PC-3 (cell line): ENCODE measurements around the gene IL1R1. TPM values are rescaled to one million over a fixed set of nuclear protein-coding genes. Genes with fewer than 3 reads are reported as not detected.
A peak's percentile ranks its signal among the peaks of the same experiment; 100 is the strongest.

ENCODE experiments used
- ATAC-seq: fragments of 200-7000 bp; cut with Tn5 transposase; 2 replicates; pipeline ENCODE4 v1.9.1; 2020; ENCODE audit warnings: mild to moderate bottlenecking, moderate library complexity
- Bru-seq: library from RNA; stranded (reverse); fragments of 400-500 nt; gene quantifications from one replicate; lab custom pipeline; 2021; lab: Mats Ljungman, UMichigan
- BruChase-seq, 2 experiments: library from RNA; stranded (reverse); fragments of 400-500 nt; gene quantifications; one replicate each; lab custom pipeline; 2021; lab: Mats Ljungman, UMichigan
- BruUV-seq: library from RNA; stranded (reverse); fragments of 400-500 nt; replicated peaks from 2 replicates; lab custom pipeline; 2021; lab: Mats Ljungman, UMichigan
- CTCF ChIA-PET: fragments of 300-600 bp; sonication (Branson Sonifier 250); formaldehyde crosslinking; loops from one replicate; lab custom pipeline; 2022; ENCODE audit warnings: antibody characterized with exemption; lab: Charles Lee
- POLR2A ChIA-PET: fragments of 300-600 bp; sonication (Branson Sonifier 250); formaldehyde crosslinking; loops from one replicate; lab custom pipeline; 2022; ENCODE audit warnings: antibody characterized with exemption; ENCODE audit not compliant: unreplicated experiment; lab: Charles Lee
- DNase-seq: peaks from one replicate; pipeline ENCODE4 v3.0.0-alpha.2; 2015
- H2AFZ ChIP-seq: fragments of 300-600 bp; sonication (generic); 2 replicates; pipeline ENCODE4 v1.6.0; 2016; ENCODE audit warnings: antibody characterized with exemption, low read length
- H3F3A ChIP-seq: fragments of 300-600 bp; sonication (generic); one replicate; pipeline ENCODE4 v1.6.0; 2017; ENCODE audit warnings: antibody characterized with exemption, low read length, control low read depth, mild to moderate bottlenecking; ENCODE audit not compliant: unreplicated experiment
- H3K27ac ChIP-seq: fragments of 300-600 bp; sonication (generic); 2 replicates; pipeline ENCODE4 v1.5.1; 2016; ENCODE audit warnings: mild to moderate bottlenecking, low read length
- H3K27me3 ChIP-seq: fragments of 300-600 bp; sonication (generic); 2 replicates; pipeline ENCODE4 v1.6.1; 2016; ENCODE audit warnings: low read length, mixed read lengths
- H3K36me3 ChIP-seq: fragments of 300-600 bp; sonication (generic); 2 replicates; pipeline ENCODE4 v1.6.1; 2016; ENCODE audit warnings: low read depth, mixed run types, low read length, mixed read lengths
- H3K4me1 ChIP-seq: fragments of 300-600 bp; sonication (generic); 2 replicates; pipeline ENCODE4 v1.5.1; 2016; ENCODE audit warnings: low read length; ENCODE audit not compliant: insufficient read depth
- H3K4me2 ChIP-seq: fragments of 300-600 bp; sonication (generic); 2 replicates; pipeline ENCODE4 v1.6.0; 2016; ENCODE audit warnings: low read length
- H3K4me3 ChIP-seq: fragments of 300-600 bp; sonication (generic); 2 replicates; pipeline ENCODE4 v1.5.1; 2016; ENCODE audit warnings: mild to moderate bottlenecking, low read length, mixed read lengths
- H3K79me2 ChIP-seq: fragments of 300-600 bp; sonication (generic); 2 replicates; pipeline ENCODE4 v1.6.1; 2017; ENCODE audit warnings: low read length, mixed read lengths
- H3K9ac ChIP-seq: fragments of 300-600 bp; sonication (generic); 2 replicates; pipeline ENCODE4 v1.6.0; 2016; ENCODE audit warnings: mild to moderate bottlenecking, low read length
- H3K9me2 ChIP-seq: fragments of 300-600 bp; sonication (generic); replicated peaks from 2 replicates; pipeline ENCODE4 v1.6.1; 2016; ENCODE audit warnings: mixed run types, low read length, mixed read lengths
- H3K9me3 ChIP-seq: fragments of 300-600 bp; sonication (generic); 2 replicates; pipeline ENCODE4 v1.6.1; 2016; ENCODE audit warnings: low read length, mixed read lengths
- H4K20me1 ChIP-seq: fragments of 300-600 bp; sonication (generic); 2 replicates; pipeline ENCODE4 v1.6.1; 2016; ENCODE audit warnings: low read length, mixed read lengths
- EZH2 ChIP-seq: fragments of 300-600 bp; sonication (generic); IDR thresholded peaks from one replicate; pipeline ENCODE4 v1.6.1; 2017; ENCODE audit warnings: antibody characterized with exemption, mild to moderate bottlenecking, low read length; ENCODE audit not compliant: unreplicated experiment
- EZH2phosphoT487 ChIP-seq: fragments of 300-600 bp; sonication (generic); IDR thresholded peaks from 2 replicates; pipeline ENCODE4 v1.6.1; 2018; ENCODE audit warnings: mild to moderate bottlenecking, antibody characterized with exemption, low read length, borderline replicate concordance
- intact Hi-C: fragments of 100-400 bp; cut with micrococcal nuclease; formaldehyde crosslinking; loops from 2 replicates; pipeline ENCODE4 v1.9.0; 2023
- long read RNA-seq: library from polyadenylated mRNA; unstranded; transcript quantifications from one replicate; pipeline ENCODE4 v2.0.0, GENCODE V29; 2021; ENCODE audit not compliant: unreplicated experiment
- total RNA-seq: library from RNA; depleted of rRNA; stranded (reverse); fragments of >200 nt; gene quantifications from 2 replicates; pipeline ENCODE4 v1.2.3, GENCODE V29; 2014; rRNA removed
- TF ChIP-seq, protein P1 (sequence below): fragments of 300-600 bp; sonication (generic); conservative IDR thresholded peaks from 2 replicates; pipeline ENCODE4 v1.5.1; 2017; ENCODE audit warnings: antibody characterized with exemption, low read depth, mild to moderate bottlenecking, low read length

Gene IL1R1, protein sequence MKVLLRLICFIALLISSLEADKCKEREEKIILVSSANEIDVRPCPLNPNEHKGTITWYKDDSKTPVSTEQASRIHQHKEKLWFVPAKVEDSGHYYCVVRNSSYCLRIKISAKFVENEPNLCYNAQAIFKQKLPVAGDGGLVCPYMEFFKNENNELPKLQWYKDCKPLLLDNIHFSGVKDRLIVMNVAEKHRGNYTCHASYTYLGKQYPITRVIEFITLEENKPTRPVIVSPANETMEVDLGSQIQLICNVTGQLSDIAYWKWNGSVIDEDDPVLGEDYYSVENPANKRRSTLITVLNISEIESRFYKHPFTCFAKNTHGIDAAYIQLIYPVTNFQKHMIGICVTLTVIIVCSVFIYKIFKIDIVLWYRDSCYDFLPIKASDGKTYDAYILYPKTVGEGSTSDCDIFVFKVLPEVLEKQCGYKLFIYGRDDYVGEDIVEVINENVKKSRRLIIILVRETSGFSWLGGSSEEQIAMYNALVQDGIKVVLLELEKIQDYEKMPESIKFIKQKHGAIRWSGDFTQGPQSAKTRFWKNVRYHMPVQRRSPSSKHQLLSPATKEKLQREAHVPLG
- 0.40 and 0.69 TPM in 2 replicates for total RNA-seq
- Bru-seq, nascent RNA = percentile 26 among the genes with signal in this experiment
- percentile 27 among the genes with signal in this experiment for BruChase-seq, experiment 1, labeled RNA remaining after a 6-hour chase
- BruChase-seq, experiment 2, labeled RNA remaining after a 2-hour chase = percentile 26 among the genes with signal in this experiment
- long read RNA-seq, full-length matches to known transcripts = 1 of 1 reads
- long read RNA-seq, partial matches to known transcripts = 0 of 1 reads
- long read RNA-seq, other reads (novel, unspliced or antisense) = 0 of 1 reads

DNA sequence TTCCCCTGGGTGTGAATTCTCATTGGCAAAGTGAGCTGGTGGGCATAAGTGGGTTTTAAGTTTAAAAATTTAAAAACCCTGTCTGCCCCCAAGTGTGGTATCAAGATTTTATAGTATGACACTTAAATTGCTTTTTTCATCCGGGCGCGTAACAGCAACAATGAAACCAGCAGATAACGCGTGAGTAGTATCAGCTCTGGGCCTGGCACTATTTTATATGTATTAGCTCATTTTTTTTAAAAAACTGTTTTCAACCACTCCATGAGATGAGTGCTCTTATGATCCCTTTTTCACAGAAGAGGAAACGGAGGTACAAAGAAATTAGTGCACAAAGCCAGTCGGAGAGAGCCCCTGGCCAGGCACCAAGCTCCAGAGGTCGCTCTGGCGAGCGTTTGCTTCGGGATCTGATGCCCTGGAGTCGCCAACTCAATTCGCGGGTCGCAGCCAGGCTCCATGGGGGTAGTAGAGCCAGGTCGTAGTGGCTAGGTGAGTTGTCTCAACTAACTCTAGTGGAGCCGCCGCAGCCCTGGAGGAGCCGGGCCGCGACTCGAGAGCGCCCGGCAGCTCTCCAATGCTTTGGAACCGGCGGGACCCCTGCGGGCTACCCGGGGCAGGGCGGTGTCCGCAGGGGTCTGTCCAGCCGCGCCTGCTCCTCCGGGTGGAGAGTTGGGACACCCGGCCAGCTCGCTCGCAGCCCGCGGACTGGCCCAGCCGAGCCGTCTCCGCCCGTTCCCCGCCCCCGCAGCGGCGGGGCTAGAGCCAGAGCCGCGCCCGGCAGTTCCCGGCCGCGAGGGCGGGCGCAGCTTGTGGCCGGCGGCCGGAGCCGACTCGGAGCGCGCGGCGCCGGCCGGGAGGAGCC lies at the start of gene IL1R1:
Gene IL1R1, plus strand, starts transcription at position 777 of the 859 bp plus-strand sequence. CDS start 14,979 bp downstream, outside the sequence.
- Histone ChIP-seq H3K9ac (peak within 1 kb of the TSS; percentile 63), H3K9me3 (no peaks in the 10 kb centered on the region), H3K4me2 (peak within 1 kb of the TSS; percentile 97), H3K4me3 (peak within 1 kb of the TSS; percentile 84), H3F3A (no peaks in the 10 kb centered on the region), H3K4me1 (peaks cover 8% of the 10 kb centered on the region; the same call in 1 of the 2 replicates), H2AFZ (peak within 1 kb of the TSS; percentile 99), H3K27me3 (no peaks in the 10 kb centered on the region), H3K36me3 (no peaks in the 10 kb centered on the region), H4K20me1 (no peaks in the 10 kb centered on the region), H3K9me2 (no peaks in the 10 kb centered on the region), H3K27ac (no peak within 1 kb of the TSS), H3K79me2 (no peaks in the 10 kb centered on the region)
- ATAC-seq (peak; percentile 98), DNase-seq (peak; percentile 80)
- POLR2A ChIA-PET = interaction anchor here (0.6 to 0.7 kb wide), 3 partner anchors 60 to 108 kb away, joined by 4 to 10 read pairs (median 4); no protein-coding TSS in a partner anchor
- CTCF ChIA-PET = interaction anchor here (0.9 kb wide), 1 partner anchor 99 kb away, joined by 3 read pairs; no protein-coding TSS in a partner anchor
- TF ChIP-seq EZH2 = no peak
- TF ChIP-seq EZH2phosphoT487 = no peak
- TF ChIP-seq, protein P1, sequence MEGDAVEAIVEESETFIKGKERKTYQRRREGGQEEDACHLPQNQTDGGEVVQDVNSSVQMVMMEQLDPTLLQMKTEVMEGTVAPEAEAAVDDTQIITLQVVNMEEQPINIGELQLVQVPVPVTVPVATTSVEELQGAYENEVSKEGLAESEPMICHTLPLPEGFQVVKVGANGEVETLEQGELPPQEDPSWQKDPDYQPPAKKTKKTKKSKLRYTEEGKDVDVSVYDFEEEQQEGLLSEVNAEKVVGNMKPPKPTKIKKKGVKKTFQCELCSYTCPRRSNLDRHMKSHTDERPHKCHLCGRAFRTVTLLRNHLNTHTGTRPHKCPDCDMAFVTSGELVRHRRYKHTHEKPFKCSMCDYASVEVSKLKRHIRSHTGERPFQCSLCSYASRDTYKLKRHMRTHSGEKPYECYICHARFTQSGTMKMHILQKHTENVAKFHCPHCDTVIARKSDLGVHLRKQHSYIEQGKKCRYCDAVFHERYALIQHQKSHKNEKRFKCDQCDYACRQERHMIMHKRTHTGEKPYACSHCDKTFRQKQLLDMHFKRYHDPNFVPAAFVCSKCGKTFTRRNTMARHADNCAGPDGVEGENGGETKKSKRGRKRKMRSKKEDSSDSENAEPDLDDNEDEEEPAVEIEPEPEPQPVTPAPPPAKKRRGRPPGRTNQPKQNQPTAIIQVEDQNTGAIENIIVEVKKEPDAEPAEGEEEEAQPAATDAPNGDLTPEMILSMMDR = no peak
- intact Hi-C loops = no loop called here
- no TSS peak for BruUV-seq

DNA sequence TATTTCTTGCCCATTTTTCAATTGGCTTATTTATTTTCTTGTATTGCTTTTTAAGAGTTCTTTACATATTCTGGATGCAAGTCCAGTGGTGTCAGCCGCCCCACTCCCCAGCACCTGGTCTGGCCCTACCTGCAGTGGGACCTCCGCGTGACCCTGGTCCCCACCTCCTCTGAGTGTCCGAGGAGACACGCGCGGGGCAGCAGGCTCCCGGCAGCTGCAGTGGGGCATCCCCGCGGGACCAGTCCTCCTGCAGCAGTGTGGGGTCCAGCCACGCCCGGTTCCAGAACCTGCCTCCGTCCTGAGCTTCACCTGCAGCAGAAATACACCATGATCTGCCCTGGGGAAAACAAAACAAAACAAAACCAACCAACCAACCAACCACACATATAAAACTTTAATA lies 48.9 kb upstream of the IL1R1 start:
- no peak overlapping the region for H3K9ac ChIP-seq
- no peak overlapping the region for H3K27ac ChIP-seq
- H3K79me2 ChIP-seq = no peaks in the 10 kb centered on the region
- ATAC-seq (no peak), DNase-seq (no peak)
- H3K4me3 ChIP-seq = no peak overlapping the region
- no peaks in the 10 kb centered on the region for H3F3A ChIP-seq
- POLR2A ChIA-PET = no interaction called here
- no peak overlapping the region for H3K4me2 ChIP-seq
- no peaks in the 10 kb centered on the region for H4K20me1 ChIP-seq
- H3K9me2 ChIP-seq = no peaks in the 10 kb centered on the region
- no peaks in the 10 kb centered on the region for H3K9me3 ChIP-seq
- no TSS peak for BruUV-seq
- H3K4me1 ChIP-seq = peaks cover 15% of the 10 kb centered on the region; the same call in 1 of the 2 replicates
- CTCF ChIA-PET = no interaction called here
- no peak overlapping the region for H2AFZ ChIP-seq
- TF ChIP-seq EZH2 (no peak), EZH2phosphoT487 (no peak)
- TF ChIP-seq, protein P1 = no peak
- no peaks in the 10 kb centered on the region for H3K27me3 ChIP-seq
- no peaks in the 10 kb centered on the region for H3K36me3 ChIP-seq
- intact Hi-C loops = no loop called here
